ENCODE data around the gene THRA. TPM values are rescaled to one million over a fixed set of nuclear protein-coding genes. Genes with fewer than 3 reads are reported as not detected.

The THRA gene
- total RNA-seq, 1 donor: 31.0 TPM

DNA sequence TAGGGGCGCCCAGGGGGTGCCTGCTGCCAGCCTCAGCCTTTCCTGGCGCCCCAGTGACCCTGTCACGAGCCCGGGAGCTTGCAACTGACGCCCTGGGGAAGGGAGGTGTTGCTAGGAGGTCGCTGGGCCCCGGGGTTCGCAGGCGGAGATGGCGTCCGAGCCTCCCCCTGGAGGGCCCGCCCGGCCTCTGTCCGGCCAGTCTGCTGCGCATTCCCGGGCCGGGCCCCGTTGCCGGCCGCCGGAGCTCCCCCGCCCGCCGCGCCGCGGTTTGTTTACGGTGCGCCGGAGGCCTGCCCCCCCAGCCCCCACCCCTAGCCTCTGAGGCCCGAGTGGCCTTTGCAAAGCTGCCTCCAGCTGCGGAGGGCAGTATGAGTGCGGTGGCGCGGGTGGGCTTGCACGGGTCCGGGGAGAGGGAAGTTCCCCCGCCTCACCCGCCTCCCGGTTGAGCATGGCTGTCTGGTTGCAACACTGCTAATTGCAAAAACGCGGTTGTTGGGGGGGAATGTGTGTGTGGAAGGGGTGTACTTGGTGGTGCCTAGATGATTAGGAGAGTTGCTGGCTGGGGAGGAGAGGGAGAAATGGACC is 514 bp downstream of the THRA start:
- DNase-seq (ENCODE audit: low read depth in 2 of 3, low spot score in 2 of 3): peak in 1 of 3 donors; percentile 63

DNA sequence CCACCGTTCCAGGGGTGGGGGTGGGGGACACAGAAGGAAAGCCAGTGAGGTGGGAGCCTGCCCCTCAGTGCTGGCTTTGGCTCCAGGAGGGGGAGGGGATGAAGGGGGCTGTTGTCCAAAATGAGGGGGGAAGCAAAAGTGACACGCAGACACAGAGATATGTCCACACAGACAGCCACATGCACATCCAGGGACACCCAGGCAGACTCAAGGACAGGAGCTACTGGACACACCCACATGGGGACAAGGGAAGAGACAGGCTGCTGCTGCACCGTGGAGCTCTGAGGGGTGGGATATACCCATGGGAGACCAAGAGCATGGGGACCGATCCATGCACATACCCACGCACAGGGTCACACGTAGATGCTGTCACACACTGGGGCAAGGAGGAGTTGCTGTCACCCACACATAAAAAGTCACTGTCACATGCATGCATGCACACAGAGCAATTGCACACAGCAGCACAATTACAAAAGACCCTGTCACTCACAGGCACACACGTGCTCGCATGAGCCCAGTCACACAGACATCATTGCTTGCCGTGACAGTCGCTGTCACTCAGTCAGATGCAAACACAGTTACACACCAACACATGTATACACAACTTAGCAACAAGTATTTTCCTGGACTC is 1.3 kb downstream of the THRA start:
- no peak for DNase-seq (ENCODE audit: low read depth in 2 of 3, low spot score in 2 of 3)

DNA sequence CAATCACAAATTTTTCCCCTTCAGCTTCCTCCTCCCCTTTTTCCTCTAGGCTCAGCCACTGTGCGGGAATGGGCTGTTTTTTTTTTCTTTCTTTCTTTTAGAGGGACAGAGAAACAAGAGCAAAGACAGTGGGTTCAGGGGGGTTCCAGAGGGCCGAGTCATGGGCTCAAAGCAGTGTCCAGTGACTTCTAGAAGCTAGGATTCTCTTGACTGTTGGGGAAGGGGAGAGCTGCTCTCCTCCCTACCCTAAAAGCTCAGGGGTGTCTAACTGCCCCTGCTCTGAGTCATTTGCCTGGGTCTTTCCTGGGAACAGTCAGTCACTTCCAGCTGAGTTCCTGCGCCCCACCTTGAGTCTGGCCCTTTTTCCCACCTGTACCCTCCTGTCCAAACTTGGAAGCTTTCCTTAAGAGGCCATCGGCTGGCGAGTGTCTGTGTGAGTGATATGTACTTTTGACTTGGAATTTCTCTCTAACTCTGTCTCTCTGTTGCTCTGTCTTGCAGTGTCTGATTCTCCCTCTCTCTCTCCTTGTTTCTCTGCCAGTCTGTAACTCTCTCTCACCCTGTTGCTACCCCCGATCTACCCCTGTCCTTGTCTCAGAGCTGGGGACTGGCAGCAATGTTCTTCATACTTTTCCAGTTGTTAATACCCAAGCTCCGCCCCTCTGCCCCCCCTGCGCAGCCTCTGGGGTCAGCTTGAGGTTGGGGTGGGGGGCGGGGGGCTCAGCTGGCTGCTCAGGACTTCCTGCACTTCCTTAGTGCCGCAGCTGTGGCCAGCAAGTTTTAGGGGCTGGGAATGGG is 2.4 kb downstream of the THRA start:
- no peak for DNase-seq (ENCODE audit: low read depth in 2 of 3, low spot score in 2 of 3)

DNA sequence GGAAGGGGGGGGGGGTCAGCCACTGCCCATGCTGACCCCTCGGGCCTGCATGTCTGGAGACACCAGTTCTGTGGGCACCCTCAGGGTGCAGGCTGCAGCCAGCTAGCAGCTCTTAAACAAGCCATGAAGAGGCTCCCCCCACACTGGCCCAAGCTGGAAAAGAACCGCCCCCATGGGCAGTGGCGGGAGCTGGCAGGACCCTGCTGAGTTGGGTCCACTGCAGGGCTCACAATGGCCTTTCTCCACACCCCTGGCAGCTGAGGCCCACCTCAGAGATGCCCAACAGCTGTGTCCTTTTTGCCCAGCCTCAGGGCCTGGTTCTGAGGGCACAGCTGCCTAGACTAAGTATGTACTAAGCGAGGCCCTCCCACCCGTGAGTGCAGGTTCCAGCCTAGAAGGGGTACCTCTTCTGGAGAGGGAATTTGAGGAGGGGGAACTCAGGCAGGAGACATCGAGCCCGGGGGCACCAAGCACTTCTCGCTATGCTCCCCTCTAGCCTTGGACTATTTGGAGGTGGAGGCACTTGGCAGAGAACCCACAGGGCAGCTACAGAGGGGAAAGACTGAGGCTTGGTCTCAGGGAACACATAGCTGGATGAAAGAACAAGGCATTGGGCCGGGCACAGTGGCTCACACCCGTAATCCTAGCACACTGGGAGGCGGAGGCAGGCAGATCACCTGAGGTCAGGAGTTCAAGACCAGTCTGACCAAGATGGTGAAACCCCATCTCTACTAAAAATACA is 3.2 kb downstream of the THRA start:
- no peak for DNase-seq (ENCODE audit: low read depth in 2 of 3, low spot score in 2 of 3)

DNA sequence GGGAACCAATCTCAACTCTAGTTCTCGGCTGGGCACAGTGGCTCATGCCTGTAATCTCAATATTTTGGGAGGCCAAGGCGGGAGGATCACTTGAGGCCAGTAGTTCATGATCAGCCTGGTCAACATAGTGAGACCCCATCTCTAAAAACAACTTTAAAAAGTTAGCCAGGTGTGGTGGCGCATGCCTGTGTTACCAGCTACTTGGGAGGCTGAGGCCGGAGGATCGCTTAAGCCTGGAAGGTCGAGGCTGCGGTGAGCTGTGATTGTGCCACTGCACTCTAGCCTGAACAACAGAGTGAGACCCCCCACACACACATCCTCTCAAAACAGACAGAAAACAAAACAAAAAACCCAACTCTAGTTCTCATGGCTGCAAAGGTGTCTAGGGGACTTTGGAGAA is 4.9 kb downstream of the THRA start:
- DNase-seq (ENCODE audit: low read depth in 2 of 3, low spot score in 2 of 3): no peak

DNA sequence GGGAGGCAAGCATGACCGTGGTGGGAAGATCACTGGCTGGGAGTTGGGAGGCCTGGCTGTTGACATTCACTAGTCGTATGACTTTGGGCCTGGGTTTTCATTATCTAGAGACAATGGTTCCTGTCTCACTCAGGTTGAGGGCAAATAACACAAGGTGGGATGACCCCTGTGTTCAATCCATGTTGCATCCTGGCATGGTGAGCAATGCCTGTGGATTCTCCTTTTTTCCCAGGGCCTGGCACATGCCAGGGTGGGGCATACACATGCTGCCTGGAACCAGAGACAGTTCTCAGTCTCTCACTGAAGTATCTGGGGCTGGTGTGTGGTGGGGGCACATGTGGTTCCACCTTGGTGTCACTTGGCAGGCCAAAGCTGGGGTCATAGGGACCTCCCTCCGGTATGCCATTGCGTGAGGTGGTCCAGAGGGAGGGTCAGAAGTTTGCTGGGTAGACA is 5.4 kb downstream of the THRA start:
- no peak for DNase-seq (ENCODE audit: low read depth in 2 of 3, low spot score in 2 of 3)

DNA sequence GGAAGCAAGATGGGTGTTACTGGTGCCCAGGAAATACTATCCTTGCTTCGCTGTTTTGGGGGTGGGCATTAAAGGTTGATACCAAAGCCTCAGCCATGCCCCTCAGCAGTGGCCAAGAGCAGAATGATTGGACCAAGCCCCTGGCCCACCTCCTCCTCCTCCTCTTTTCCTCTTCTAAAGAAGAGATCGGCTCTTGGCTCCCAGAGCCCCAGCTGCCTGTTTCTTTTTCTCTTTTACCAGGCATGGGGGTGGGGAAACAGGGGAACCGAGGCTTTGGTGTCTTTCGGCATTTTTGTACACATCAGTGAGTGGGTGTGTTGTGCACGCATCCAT is 5.8 kb downstream of the THRA start:
- DNase-seq (ENCODE audit: low read depth in 2 of 3, low spot score in 2 of 3): no peak

DNA sequence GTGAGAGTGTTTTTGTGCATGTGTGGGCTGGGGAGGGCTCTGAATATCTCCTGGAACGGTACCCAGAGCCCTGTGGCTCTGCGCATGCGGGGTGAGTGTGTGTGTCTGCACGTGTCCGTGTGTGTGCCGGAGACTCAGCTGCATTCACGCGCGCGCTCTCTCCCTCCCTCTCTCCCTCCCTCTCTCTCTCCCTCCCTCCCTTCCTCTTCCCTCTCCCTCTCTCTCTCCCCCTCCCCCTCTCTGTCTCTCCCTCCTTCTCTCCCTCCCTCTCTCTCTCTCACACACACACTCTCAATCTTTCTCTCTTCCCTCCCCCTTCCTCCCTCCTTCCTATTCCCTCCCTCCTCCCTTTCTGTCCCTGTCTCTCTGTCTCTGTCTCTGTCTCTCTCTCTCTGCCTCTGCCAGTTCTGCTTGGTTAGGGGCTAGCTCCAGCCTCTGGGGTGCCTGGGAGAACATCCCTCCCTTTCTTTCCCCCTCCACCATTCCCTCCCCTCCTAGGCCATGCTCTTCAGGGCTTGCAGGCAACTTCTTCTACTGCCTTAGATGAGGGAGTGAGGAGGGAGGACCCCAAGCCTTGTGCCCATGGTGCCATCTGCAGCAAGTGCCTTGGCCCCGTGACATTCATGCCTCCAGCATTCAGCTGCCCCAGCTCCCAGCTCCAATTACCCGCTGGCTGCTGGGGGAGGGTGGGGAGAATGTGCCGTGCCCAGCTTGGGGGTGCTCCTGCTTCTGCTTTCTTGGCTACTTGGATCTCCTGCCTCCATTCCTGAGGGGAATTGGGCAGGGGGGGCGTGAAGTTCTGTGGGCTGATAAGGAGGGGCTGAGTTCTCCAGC is 6.4 kb downstream of the THRA start:
- peak in 2 of 3 donors; percentile 74 to 76 for DNase-seq (ENCODE audit: low read depth in 2 of 3, low spot score in 2 of 3)

DNA sequence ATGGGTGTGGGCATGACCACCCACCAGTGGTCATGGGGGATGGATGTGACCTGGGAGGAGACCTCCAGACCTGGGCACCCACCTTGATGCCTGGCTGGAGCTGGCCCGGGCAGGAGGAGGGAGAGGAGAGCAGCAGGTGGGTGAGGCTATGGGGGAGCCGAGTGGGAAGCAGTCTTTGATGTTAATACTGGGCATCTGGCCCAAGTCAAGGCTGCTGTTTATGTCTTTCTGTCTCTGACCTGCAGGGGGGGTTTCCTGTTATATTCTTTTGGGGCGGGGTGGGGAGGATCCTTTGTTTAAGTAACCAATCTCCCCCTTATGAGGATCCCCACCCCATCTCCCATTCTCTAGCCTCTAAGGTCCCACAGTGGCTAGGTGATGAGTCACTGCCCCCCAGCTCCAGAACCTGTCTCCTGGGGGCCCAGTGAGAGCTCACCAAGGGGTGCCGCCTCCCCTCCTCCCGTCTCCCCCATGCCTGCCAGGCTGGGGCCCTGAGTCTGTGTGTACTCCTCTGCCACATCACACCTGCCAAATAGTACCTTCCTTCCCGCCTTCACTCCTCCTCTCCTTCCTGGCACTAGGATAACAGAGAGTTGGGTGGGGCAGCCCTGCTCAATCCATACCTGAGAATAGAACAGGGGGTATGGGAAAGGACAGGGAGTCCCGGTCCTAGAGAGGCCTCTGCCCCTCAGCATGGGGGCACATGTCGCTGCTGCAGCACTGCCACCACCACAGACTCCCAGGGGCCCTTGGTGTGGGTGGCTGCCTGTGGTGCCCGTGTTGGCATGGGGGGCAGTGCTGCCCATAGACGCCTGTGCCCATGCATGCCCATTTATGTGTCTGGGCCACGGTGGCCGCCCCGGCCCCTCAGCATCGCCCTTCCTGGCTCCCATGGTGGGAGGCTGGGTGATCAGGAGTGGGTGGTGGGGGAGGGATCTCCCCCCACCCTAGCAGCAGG is 7.3 kb downstream of the THRA start:
- peak in 1 of 3 donors; percentile 42 for DNase-seq (ENCODE audit: low read depth in 2 of 3, low spot score in 2 of 3)

DNA sequence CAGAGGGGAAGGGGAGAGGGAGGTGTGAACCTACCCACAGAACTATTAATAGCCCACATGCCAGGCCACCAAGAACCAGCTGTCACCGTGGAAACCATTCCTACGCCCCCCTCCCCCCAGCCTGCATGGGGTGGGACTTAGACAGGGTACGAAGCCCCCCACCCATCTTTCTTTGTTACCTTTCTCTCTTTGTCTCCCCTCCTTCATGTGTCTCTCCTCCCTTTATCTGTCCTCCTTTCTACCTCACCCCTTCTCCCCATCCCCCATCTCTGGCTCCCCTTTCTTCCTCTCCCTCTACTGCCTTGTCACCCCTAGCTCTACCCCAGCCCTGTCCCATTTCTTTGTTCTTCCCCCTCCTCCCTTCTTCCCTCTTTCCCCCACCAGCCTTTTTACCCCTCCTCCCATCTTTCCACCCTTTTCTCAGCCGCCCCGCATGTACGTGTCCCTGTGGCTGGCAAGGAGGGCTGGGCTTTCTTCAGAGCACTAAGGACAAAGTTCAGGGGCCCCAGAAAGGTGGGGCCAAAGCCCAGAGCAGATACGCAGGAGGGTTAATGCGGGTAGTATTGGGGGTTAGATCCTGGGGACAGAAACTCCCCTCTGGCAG is 8.0 kb downstream of the THRA start:
- DNase-seq (ENCODE audit: low read depth in 2 of 3, low spot score in 2 of 3): no peak

DNA sequence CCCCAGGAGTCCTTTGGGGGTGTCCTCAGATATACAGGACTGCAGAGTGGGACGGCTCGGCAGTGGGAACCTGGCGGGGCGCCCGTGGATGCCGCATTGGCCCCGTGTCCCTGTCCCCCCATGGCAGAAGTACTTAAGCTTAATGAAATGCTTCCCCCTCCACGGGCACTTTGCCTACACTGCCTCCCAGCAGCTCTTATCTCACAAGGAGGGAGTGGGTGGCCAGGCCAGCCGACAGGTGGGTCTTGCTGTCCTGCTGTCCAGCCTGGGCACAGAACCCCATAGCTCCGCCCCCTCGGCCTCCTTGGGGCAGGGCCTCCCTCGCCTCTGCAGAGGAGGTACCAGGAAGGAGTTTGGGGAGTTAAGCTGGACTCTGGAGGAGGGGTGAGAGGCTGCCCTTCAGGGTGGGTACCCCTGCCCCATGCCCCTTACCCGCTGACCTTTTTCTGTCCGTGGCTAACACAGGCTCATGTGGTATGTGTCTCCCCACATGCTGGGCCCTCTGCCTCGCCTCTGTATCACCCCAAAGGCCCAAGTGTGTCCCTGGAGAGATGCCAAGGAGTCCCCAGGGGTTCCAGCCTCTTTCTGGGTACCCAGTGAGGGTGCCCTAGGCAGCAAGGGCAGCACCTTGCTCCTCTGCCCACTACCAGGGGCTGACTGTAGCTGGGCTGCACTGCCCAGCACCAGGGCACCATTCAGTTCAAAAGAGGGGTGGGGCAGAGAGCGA is 8.7 kb downstream of the THRA start:
- DNase-seq (ENCODE audit: low read depth in 2 of 3, low spot score in 2 of 3): no peak

DNA sequence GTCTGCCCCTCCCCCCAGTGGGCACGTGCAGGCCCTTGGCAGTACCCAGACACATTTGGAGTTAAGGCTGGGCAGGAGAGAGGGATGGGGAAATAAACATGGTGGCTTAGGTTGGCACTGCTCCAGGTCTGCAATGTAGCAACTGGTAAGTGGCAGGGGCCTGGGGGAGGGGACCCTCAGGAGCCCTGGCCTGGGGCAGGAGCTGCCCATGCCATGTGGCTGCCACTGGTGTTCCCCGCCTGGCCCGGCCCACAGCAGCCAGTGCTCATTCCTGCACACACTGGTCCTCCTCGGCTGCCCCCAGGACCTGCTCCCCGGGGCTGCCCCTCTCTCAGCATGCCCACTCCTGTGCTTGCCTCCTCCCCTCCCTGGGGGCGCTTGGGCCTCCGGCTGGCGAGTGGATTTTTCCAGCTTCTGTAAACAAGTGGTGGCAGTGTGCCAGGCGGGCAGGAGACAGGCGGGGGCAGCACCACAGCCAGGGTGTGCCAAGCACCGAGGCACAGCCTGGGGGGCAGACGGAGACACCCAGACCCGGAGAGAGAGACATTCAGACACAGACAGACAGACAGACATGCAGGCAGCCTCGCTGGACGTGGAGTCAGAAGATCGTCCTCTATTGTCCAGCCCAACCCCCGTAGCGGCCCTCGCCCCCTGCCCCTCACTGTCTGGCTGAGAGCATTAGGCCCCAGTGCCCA is 9.4 kb downstream of the THRA start:
- DNase-seq (ENCODE audit: low read depth in 2 of 3, low spot score in 2 of 3): peak in 1 of 3 donors; percentile 55

DNA sequence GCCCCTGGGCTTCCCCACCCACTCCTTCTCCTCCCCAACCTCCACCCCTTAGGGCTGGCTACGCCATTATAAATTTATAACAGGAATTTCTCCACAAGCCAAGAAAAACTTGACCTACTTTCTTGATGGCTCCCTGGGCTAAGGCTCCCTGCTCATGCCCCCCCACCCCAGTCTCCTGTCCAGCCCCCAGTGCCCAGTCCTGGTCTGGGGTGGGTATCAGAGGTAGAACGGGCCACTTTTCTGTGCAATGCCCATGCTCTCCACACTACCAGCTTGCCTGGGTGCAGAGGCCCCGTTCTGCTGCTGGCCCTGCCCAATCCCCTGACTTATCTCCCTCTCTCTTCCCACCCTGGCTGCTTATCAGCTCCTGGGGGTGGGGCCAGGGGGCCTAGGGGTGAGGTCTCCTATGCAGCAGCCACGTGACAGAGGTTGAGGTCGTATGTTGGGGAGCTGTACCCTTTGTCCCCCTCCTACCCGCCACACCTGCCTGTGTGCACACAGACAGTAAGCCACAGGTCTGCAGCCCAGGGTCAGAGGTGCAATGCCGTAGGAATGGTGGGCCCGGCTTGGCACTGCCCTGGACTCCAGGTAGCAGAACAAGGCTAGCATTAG is 10.1 kb downstream of the THRA start:
- no peak for DNase-seq (ENCODE audit: low read depth in 2 of 3, low spot score in 2 of 3)

DNA sequence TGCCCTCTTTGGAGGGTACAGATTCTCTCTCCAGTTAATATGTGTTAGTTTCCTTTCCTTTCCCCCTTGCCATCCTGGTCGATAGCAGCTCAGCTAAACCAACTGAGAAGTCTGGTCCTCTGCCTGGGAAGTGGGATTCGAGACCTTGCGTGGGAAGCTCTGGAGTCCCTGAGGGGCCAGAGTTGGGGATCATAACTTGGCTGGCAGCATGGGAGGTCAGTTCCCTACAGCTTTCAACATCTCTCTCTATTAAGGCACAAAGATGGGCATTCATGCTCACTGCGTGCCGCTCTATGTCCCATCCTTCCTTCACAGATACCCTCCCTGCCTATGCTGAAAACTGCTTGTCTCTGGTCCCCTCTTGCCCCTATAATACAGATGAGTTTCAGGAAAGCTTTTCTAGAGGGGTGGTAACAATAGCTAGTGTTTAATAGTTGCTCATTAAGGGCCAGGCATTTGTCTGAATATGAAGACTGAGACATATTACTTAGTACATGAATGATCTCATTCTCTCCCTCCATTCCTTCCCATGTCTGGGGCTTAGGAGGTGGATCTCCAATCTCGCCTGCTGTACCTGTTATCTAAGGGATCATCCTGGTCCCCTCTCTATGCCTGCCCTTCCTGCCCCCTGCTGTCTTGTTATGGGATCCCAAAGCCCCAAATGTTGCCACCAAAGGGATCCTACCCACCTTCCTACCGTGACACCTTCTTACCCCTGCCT is 10.8 kb downstream of the THRA start:
- DNase-seq (ENCODE audit: low read depth in 2 of 3, low spot score in 2 of 3): no peak

DNA sequence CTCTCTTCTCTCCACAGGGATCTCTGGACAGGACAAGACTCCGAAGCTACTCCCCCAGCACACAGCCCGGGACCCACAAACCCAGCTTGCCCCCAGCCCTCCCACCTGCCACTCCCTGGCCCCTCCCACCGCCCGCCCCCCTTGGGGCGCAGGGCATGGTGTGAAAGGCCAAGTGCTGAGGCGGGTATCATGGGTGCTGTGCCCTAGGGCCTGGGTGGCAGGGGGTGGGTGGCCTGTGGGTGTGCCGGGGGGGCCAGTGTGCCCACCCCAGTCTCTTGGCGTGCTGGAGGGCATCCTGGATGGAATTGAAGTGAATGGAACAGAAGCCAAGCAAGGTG is 11.4 kb downstream of the THRA start:
- no peak for DNase-seq (ENCODE audit: low read depth in 2 of 3, low spot score in 2 of 3)

DNA sequence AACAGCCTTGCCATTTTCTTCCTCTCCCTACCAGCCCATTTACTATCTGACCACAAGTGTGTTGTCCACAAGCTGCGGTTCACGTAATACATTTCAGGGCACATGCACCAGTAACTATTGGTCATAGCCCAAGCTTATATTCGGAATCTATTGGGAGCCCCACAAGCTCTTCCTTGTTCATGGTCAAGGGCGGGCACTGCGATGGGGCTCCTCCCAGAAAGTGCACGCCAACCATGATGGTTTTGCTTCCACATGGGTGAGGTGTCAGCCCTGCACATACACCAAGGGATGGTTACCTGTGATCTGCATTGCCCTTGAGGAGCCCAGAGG is 12.1 kb downstream of the THRA start:
- DNase-seq (ENCODE audit: low read depth in 2 of 3, low spot score in 2 of 3): no peak
